ENCODE data around the gene MAPK8IP3.
A peak's percentile ranks its signal among the peaks of the same experiment; 100 is the strongest.

Gene MAPK8IP3

GRCh38 chr16:1762879-1763520, 57.0 kb downstream of the MAPK8IP3 start:
- TF ChIP-seq, protein P1, sequence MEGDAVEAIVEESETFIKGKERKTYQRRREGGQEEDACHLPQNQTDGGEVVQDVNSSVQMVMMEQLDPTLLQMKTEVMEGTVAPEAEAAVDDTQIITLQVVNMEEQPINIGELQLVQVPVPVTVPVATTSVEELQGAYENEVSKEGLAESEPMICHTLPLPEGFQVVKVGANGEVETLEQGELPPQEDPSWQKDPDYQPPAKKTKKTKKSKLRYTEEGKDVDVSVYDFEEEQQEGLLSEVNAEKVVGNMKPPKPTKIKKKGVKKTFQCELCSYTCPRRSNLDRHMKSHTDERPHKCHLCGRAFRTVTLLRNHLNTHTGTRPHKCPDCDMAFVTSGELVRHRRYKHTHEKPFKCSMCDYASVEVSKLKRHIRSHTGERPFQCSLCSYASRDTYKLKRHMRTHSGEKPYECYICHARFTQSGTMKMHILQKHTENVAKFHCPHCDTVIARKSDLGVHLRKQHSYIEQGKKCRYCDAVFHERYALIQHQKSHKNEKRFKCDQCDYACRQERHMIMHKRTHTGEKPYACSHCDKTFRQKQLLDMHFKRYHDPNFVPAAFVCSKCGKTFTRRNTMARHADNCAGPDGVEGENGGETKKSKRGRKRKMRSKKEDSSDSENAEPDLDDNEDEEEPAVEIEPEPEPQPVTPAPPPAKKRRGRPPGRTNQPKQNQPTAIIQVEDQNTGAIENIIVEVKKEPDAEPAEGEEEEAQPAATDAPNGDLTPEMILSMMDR (conservative IDR thresholded peaks at IDR 0.05; ENCODE audit: low read depth, low read length): no peak
- DNase-seq (ENCODE audit: low read depth): no peak
- no peak overlapping the region for H3K4me3 ChIP-seq (ENCODE audit: low read length)

GRCh38 chr16:1763521-1764511, 57.8 kb downstream of the MAPK8IP3 start:
- TF ChIP-seq, protein P1 (conservative IDR thresholded peaks at IDR 0.05; ENCODE audit: low read depth, low read length): peak; percentile 57
- DNase-seq (ENCODE audit: low read depth): no peak
- no peak overlapping the region for H3K4me3 ChIP-seq (ENCODE audit: low read length)

DNA sequence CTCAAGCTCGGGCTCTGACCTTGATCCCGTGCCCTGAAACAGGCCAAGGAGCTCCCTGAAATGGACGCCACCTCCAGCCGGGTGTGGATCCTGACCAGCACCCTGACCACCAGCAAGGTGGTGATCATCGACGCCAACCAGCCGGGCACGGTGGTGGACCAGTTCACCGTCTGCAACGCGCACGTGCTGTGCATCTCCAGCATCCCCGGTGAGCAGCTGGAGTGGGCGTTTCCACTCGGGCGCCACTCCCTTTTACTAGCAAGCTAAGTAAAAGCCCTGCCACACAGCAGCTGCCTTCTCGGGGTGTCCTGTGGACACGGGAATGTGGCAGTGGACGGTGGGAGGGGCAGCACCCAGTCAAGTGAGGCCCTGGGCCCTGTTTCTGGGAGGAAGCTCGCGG, 59.0 kb downstream of the MAPK8IP3 start:
- DNase-seq (ENCODE audit: low read depth): no peak
- H3K4me3 ChIP-seq (ENCODE audit: low read length): no peak overlapping the region
- TF ChIP-seq, protein P1 (conservative IDR thresholded peaks at IDR 0.05; ENCODE audit: low read depth, low read length): no peak

- TF ChIP-seq, protein P1 (conservative IDR thresholded peaks at IDR 0.05; ENCODE audit: low read depth, low read length): no peak
- no peak overlapping the region for H3K4me3 ChIP-seq (ENCODE audit: low read length)
- DNase-seq (ENCODE audit: low read depth): no peak
Measured at GRCh38 chr16:1765826-1766225, 59.8 kb downstream of the MAPK8IP3 start.

- DNase-seq (ENCODE audit: low read depth): no peak
- H3K4me3 ChIP-seq (ENCODE audit: low read length): no peak overlapping the region
- TF ChIP-seq, protein P1 (conservative IDR thresholded peaks at IDR 0.05; ENCODE audit: low read depth, low read length): no peak
Measured at GRCh38 chr16:1766231-1766630, 60.2 kb downstream of the MAPK8IP3 start.

DNA sequence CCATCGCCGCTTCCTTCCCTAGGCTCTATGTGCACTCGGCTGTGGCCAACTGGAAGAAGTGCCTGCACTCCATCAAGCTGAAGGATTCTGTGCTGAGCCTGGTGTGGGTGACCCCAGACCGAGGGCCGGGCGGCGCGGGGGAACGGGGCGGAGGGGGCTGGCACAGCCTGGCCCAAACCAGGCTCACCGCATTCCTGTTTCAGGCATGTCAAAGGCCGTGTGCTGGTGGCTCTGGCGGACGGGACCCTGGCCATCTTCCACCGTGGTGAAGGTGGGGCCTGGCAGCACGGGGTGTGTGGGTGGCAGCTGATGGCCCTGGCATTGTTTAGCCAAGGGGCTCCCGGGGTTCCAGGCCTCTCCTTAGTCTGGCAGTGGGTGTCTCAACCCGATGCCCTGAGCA, 60.7 kb downstream of the MAPK8IP3 start:
- no peak for DNase-seq (ENCODE audit: low read depth)
- TF ChIP-seq, protein P1 (conservative IDR thresholded peaks at IDR 0.05; ENCODE audit: low read depth, low read length): no peak
- no peak overlapping the region for H3K4me3 ChIP-seq (ENCODE audit: low read length)

Data from retinal pigment epithelial cell (primary cell).